GM19351 (cell line): ENCODE measurements around the gene FIGNL2.
"Not testable (repeated sequence)": the region's sequence is repeated elsewhere in the genome, so short reads cannot be mapped to it uniquely, and the experiment has no call there.

ENCODE experiments used
- ATAC-seq: cut with Tn5 transposase; IDR thresholded peaks from one replicate; pipeline ENCODE4 v1.9.1; 2021; ENCODE audit warnings: mild to moderate bottlenecking, moderate library complexity; ENCODE audit not compliant: unreplicated experiment

The FIGNL2 gene

DNA sequence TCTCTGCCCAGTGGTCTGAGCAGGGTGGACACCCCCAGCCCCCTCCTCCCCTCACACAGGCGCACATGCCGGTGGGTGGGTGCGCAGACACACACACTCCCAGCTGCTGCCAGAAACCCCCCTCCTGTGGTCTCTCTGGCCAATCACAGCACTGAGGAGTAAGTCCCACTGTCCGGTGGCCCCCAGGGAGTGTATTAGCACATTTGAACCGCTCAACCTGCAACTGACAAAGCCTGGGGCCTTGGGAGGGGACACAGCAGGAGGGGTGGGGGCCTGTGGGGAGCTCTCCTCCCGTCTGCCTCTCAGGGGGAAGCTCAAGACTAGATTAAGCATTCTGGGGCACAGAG lies 11.7 kb downstream of the FIGNL2 start:
- ATAC-seq: no peak

DNA sequence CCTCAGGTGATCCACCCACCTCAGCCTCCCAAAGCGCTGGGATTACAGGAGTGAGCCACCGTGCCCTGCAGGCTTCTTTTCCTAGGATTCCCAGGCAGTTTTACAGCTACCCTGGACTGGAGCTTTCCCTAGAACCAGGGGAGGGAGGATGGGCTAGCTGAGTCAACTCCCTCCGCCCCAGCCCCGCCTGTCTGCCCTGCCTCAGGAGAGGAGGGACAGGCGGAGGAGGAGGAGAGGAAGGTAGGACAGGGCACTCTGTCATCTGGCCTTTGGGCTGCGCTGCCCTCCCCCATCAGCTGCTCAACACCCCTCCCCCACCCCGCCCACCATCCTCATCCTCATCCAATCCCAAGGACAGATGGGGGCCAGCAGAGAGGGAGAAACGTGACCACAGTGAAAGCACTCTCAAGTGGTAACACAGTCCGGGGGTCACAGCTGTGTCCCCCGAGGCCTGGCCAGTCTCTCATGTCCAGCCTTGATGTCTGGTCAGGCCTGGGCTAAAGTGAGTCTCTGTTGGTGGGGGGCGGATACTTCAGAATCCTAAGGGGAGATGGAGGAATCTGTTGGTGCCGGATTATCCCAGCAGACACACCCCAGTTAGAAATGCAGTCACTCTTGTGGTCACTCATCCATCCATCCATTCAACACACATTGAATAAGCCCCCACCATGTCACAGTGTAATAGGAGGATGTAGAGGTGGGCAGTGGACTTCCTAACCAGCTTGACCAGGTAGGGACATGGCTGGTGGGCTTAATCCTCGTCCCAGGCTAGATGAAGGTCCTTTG lies 12.3 kb downstream of the FIGNL2 start:
- no peak for ATAC-seq

DNA sequence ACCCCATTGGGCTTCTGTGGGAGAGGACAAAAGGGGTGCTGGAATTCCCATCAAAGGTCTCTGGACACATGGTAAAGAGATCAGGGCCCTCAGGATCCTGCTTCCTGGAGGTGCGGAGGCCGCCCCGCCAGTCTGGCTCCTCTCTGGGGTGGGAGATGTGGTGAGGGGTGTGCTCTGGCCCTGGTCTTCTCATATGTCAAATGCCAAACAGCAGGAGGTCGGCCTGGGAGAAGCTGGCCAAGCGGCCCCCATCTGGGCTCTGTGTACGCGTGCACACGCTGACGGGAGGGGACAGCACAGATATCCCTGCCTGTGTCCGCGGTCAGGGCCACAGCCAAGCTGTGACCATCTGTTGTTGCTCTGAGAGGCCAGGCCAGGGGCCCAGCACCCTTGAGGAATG lies 14.1 kb downstream of the FIGNL2 start:
- no peak for ATAC-seq

DNA sequence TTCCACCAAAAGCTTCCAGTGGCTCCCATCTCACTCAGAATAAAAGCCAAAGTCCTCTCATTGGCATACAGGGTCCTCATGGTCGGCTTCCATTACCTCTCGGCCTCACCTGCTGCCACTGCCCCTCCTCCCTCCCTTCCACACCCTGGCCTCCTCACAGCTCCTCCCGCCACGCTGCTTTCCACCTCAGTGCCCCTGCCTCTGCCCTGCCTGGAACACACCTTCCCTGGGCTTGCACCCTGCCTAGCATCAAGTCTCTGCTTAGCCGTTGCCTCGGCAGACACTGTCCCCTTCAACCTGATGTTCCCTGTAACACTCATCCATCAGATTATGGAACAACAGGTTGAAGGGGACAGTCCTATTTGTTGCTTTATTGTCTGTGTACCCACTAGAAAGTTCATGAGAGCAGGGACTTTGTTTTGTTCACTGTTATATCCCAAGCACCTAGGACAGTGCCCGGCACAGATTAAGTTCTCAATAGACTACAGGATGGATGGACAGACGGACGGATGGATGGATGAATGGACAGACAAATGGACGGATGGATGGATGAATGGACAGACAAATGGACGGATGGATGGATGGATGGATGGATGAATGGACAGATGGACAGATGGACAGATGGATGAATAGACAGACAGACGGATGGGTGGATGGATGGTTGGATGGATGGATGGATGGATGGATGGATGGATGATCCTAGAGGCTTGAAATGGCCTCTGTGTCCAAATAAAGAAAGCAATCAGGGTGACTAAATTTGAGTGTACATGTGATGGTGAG lies 14.9 kb downstream of the FIGNL2 start:
- no peak for ATAC-seq

DNA sequence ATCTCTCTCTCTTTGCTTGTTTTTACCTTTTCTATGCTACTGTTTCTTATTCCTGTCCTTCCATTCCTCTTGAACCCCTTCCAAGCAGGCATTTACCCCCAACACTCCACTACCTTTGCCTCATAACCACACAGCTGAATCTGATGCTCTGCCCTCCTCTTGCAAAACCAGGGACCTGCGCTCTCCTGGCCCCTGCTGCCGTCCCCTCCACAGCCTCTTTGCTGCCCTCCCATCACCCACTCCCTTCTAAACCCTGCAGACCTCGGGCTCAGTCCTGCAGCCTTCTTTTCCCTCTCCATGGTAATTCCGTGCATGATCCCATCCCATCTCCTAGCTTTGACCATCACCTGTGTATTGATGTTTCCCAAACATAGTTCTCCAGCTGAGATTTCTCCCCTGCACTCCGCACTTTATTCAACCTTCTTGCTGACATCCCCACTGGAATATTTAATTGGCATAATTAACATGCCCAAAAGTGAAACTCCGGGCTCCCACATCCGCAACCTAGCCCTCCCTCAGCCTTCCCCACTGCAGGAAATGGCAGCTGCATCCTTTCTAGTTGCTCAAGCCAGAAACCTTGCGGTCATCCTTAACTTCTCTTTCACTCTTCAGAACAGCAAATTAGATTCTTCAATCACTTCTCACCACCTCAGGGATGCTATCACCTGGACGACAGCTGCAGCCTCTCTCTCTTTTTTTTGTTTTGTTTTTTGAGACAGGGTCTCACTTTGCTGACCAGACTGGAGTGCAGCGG lies 16.0 kb downstream of the FIGNL2 start:
- no peak for ATAC-seq

DNA sequence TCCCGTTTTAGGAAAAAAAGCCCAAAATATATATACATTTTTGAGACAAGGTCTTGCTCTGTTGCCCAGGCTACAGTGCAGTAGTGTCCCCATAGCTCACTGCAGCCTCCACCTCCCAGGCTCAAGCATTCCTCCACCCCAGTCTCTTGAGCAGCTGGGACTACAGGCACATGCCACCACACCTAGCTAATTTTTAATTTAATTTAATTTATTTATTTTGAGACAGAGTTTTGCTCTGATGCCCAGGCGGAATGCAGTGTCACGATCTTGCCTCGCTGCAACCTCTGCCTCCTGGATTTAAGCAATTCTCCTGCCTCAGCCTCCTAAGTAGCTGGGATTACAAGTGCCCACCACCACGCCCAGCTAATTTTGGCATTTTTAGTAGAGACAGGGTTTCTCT lies 16.7 kb downstream of the FIGNL2 start:
- ATAC-seq: not testable (repeated sequence)

DNA sequence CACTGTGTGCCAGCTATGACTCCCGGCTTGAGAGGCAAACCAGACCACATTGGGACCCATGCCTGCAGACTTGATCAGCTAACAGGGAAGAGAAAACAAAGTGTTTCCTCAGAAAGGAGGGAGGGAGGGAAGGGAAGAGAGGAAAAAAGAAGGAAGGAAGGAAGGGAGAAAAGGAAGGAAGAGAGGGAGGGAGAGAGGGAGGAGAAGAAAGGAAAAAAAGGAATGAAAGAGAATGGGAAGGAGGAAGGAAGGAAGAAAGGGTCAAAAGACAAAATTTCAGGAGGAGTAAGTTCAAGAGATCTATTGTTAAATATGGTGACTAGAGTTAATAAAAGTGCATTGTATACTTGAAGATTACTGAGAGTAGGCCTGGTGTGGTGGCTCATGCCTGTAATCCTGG lies 18.9 kb downstream of the FIGNL2 start:
- no peak for ATAC-seq

DNA sequence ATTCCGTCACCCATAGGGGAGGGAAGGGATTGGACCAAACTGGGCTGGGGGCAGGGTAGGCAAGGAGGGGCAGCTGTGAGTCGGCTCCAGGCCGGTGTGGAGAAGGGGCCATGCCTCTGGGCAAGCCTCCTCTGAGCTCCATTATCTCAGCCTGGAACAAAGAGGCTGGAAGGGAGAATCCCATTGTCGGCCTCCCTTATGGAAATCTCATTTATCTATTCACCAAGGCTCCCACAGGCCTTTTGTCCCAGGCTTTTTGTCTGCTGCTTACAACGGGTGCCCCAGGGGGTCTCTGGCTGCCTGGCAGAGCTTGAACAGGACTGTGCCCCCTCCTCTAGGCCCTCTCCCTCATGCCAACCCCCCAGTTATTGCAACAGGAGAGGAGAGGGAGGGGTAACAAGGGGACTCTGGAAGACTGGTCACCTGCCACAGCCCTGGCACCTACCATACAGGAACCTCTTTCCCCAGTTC lies 19.5 kb downstream of the FIGNL2 start:
- no peak for ATAC-seq

DNA sequence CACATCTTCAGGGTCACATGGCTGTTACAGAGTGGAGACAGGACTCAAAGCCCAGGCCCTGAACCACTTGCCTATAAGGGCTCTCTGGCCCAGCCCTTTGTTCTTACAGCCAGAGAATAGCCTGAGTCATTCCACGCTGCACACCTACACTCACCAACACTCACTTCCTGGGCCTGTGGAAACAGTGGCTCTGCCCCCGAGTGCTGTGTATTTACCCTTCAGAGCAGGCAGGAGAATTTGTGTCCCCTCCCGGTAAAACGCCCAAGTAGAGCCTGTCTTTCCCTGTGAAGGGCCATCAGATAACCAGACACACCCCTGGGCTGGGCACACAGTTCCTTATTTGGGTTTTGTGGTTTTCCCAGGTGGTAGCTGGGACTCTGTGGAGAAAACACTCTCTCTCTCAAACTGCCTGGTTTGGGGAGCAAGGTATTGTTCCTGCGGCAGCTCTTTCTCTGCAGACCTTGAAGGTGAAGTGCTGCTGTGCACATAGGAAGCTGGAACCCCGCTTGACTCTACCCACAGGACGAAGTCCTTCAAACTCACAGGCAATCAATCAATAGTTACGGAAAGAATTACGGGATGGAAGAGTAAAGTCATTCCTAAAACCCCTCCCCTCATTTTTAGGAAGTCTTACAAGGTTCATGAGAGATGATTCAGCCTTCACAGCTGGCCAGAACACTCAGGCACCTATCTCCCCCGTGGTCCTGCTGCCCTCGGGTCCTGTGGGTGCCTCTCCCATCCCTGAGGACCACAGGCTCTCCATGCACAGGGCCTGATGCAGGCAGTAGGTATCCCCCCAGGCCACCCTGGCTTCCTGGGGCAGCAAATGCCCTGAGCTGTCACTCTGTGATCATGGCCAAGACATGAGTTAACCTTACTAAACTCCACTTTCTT lies 20.3 kb downstream of the FIGNL2 start:
- ATAC-seq: no peak

DNA sequence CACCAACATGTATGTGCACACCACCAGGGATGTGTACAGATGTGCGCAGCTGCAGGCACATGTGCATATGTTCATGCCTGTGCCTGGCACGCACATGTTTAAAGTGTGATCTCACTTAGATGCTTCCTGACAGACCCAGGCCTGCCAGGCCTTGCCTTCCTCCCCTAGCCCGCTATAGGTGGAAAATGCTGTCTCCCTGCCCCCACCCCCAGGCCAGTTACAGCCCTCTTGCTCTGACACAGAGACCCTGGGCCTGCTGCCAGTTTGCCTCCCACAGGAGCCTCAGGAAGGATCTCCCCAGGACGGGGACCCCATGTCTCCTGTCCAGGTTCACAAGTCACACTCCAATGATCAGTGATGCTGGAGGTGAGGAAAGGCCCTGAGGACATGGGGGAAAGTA lies 21.6 kb downstream of the FIGNL2 start:
- no peak for ATAC-seq

DNA sequence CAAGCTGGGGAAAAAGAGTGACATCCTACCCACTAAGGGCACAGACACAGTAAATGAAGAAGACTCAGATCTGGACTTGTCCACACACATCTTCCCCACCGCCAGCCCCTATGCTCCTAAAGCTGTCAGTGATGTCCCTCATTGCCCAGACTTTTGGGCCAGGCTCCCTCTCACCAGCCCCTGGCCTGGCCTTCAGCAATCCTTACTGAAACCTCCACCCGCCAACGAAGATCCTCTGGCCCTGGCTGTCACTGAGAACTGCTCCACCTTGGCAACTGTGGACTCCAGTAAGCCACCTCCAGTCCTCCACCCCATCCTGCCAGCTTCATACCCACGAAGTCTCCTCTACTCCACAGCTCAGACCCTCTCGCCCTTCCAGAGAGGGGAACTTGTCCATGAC lies 23.3 kb downstream of the FIGNL2 start:
- no peak for ATAC-seq

DNA sequence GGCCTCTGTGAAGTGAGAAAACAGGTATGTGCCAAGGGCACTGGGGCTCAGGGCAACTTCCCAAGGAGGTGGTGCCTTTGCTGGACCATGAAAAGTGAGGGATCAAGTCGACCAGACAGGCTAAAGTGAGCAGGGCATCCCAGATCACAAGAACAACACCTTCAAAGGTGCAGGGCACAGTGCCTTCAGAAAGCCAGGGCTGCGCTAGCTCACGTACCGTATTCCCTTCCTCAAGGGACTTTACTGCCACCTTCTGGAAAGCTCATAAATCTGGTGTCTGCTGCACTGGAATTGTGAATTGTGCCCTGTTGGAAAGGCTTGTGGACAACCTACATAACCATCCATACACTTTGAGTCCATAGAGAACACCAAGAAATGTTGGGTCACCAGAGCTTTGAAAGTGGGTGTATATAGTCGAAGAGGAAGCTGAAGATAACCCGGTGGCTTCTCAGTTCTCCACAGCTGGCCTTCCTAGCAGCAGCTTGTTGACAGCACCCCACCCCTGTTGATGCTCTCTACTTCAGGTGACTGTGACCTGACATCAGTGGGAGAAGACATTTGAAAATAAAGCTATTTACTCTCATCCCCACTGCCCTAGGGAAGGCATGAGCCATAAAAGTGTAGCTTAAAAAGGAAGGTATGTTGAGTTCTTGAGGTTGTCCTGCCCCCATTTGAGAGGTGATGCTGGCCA lies 24.5 kb downstream of the FIGNL2 start:
- no peak for ATAC-seq

DNA sequence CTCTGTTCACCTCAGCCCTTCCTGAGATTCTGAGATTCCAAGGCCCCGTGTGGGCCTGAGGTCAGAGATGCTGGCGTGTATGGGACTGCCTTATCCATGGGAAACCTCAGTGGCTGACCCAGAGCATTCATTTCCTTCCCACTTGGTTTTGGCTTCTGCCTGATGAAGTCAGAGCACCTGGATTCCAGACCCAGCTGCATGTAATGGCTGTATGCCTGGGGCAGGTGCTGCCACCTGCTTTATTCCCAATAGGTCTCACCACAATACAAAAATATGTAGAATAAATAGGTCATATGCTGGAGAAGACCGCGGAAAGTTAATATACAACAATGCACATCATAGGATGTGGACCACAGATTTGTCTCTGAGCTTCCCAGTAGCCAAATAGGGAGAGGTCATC lies 25.6 kb downstream of the FIGNL2 start:
- no peak for ATAC-seq

DNA sequence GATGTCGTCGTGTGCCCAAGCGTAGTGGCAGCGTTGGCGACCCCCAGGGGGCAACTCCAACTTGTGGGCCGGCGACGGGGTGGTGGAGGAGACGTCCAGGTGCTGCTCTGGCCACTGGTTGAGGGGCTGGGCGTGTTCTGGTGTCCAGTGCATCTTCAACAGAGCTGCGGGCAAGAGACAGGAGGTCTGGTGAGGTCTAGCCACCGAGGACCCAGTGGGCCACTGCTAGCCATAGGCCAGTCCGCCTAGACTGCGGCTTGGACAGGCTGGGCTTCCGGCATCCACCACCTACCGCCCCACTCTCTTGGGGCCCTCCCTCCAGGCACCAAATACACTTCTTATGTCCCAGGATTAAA lies 26.3 kb downstream of the FIGNL2 start:
- ATAC-seq: no peak

DNA sequence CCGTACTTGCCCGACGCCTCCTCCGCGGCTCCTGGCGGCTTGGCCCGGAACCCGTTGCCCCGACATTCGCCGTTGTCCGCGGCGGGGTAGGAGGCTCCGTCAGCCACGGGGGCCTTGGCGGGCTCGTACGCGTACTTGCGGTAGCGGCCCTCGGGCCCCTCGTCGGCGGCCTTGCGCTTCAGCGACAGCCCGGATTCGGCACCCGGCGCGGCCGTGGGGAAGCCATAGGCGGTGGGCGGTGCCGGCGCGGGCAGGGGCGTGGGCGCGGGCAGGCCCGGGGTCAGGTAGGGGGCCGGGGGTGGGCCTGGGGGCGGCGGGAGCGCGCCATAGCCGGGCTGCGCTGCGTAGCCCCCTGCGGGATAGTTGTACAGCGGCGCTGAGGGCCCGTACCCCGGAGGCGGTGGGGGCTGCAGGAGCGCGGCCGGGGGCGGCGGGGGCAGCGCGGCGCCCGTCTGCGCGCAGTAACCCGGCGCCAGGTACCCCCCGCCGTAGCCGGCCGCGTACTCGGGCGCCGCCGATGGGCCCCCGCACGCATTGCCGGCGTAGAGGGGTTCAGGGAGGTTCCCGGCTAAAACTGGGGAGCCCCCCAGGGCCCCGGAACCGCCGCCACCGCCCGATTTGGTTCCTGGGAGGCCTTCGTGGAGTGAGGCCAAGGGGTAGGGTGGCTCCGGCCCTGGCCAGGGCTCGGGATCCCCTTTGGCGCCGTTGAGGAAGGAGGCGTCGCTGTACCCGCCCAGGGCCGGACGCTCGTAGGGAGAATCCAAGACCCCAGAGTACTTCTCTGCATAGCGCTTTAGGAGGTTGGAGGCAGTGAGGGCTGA lies 26.9 kb downstream of the FIGNL2 start:
- ATAC-seq: no peak

DNA sequence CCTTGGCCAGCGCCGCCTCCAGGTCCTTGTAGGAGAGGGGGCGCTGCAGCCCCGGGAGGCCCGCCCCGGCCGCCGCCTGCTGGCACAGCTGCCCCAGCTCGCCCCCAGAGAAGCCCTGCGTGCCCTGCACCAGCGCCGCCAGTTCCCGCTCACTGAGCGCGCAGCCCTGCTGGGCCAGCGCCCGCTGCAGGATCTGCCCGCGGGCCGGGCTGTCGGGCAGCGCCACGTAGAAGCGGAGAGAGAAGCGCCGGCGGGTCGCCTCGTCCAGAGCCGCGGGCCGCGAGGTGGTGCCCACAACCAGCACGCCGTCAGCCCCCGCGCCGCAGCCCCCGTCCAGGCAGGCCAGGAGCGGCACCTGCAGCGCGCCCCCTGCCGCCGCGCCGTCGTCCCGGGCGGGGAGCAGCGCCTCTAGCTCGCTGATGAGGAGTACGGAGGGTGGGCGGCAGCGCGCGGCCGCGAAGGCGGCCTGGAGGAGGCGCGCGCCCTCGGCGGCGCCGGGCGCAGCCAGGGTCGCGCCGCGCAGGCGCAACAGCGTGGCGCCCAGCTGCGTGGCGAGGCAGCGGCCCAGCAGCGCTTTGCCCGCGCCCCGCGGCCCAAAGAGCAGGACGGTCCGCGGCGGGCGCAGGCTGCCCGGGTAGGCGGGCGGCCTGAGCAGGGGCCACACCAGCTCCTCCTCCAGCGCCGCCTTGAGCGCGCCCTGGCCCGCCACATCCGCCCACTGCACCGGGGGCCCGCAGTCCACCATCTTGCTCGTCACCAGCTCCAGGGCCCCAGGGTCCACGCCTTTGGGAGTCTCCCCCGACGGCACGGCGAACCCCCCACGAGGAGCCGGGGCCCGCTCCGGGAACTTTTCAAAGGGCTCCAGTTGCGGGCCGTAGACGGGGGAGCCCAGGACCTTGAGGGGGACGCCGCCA lies 27.7 kb downstream of the FIGNL2 start:
- ATAC-seq: peak; percentile 55

DNA sequence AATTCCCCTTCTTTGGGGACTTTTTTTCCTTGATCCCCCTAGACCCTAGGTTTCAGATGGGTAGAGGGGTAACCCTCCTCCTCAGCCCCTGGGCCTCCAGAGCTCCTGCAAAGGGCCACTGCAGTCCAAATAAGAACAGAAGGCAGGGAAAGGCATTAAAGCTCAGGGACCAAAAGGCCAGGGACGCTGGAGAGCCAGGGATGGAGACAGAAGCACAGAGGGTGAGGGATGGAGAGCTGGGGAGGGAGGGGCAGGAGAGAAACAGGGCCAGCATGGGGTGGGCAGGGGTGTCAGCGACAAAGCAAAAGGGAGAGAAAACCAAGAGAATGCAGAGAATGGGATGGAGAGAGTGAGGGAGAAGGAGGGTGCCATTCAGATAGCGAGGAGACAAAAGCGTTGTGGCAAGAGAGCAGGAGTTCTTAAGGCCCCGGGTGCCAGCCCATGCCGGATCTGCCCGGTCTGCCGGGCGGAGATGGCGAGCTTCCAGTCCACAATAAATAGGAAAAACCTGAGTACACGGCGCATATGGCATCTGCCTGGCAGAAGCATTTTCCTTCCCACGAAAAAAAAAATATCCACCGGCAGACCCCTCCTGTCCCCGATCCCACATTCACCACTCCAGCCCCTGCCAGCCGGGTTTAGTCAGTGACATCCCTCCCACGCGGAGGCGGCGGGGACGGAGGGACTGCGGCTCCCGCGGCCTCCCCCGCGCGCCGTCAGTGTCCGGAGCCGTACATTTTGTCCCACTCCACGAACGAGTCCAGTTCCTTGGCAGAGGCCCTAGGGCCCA lies 28.6 kb downstream of the FIGNL2 start:
- no peak for ATAC-seq
